WTC11 (cell line): ENCODE data around the gene LPP. TPM values are rescaled to one million over a fixed set of nuclear protein-coding genes. Genes with fewer than 3 reads are reported as not detected.

Experiments used
- ATAC-seq: fragments of 200-7000 bp; cut with Tn5 transposase; 2 replicates; pipeline ENCODE4 v1.10.0; 2021; ENCODE audit warnings: mild to moderate bottlenecking, moderate library complexity
- CTCF ChIA-PET: fragments of 300-600 bp; sonication (Branson Sonifier 250); formaldehyde crosslinking; loops from one replicate; lab custom pipeline; 2021; ENCODE audit warnings: antibody characterized with exemption; lab: Charles Lee
- POLR2A ChIA-PET: fragments of 350-600 bp; sonication (Branson Sonifier 250); formaldehyde crosslinking; loops from one replicate; lab custom pipeline; 2021; ENCODE audit warnings: antibody characterized with exemption; lab: Charles Lee
- DNase-seq: peaks from one replicate; pipeline ENCODE4 v3.0.0; 2021; ENCODE audit warnings: low spot score
- H3K27ac Mint-ChIP-seq: 2 replicates; pipeline ENCODE4 v1.8.0; 2021; ENCODE audit warnings: mixed read lengths
- H3K27me3 Mint-ChIP-seq: 2 replicates; pipeline ENCODE4 v1.8.0; 2021; ENCODE audit warnings: low read depth, mild to moderate bottlenecking, moderate library complexity, mixed read lengths
- H3K36me3 Mint-ChIP-seq: 2 replicates; pipeline ENCODE4 v1.8.0; 2021; ENCODE audit warnings: mixed read lengths
- H3K4me1 Mint-ChIP-seq: 2 replicates; pipeline ENCODE4 v1.8.0; 2022; ENCODE audit warnings: mixed read lengths
- H3K4me3 Mint-ChIP-seq: 2 replicates; pipeline ENCODE4 v1.8.0; 2021; ENCODE audit warnings: mild to moderate bottlenecking, moderate library complexity, mixed read lengths
- H3K9me3 Mint-ChIP-seq: 2 replicates; pipeline ENCODE4 v1.8.0; 2021; ENCODE audit warnings: mixed read lengths
- ATF3 ChIP-seq: sonication (generic); formaldehyde crosslinking; conservative IDR thresholded peaks from 2 replicates; pipeline ENCODE4 v1.8.1; 2022; ENCODE audit warnings: mild to moderate bottlenecking, missing genetic modification reagents
- CDX4 ChIP-seq: fragments of 250-450 bp; sonication (Bioruptor Pico); IDR thresholded peaks from 2 replicates; pipeline ENCODE4 v1.9.0; 2021; ENCODE audit warnings: moderate library complexity, mild to moderate bottlenecking, inconsistent platforms, borderline replicate concordance
- CREB1 ChIP-seq: sonication (generic); formaldehyde crosslinking; IDR thresholded peaks from 2 replicates; pipeline ENCODE4 v1.8.0; 2023; ENCODE audit warnings: mild to moderate bottlenecking, missing genetic modification reagents
- CTCF ChIP-seq: fragments of 200-600 bp; IDR thresholded peaks from 2 replicates; pipeline ENCODE4 v1.8.0; 2022; ENCODE audit warnings: antibody characterized with exemption
- E2F4 ChIP-seq: sonication (generic); formaldehyde crosslinking; IDR thresholded peaks from 2 replicates; pipeline ENCODE4 v1.8.1; 2022; ENCODE audit warnings: low read depth, mild to moderate bottlenecking, moderate library complexity, missing genetic modification reagents, borderline replicate concordance
- E2F5 ChIP-seq: sonication (generic); formaldehyde crosslinking; IDR thresholded peaks from 2 replicates; pipeline ENCODE4 v1.8.1; 2022; ENCODE audit warnings: mild to moderate bottlenecking, moderate library complexity, missing genetic modification reagents
- ELF4 ChIP-seq: sonication (generic); formaldehyde crosslinking; IDR thresholded peaks from 2 replicates; pipeline ENCODE4 v1.8.1; 2022; ENCODE audit warnings: low read depth, mild to moderate bottlenecking, moderate library complexity, missing genetic modification reagents
- ERG ChIP-seq: fragments of 250-450 bp; sonication (Bioruptor Pico); IDR thresholded peaks from 2 replicates; pipeline ENCODE4 v1.8.0; 2021; ENCODE audit warnings: mild to moderate bottlenecking
- FOXP1 ChIP-seq: sonication (generic); formaldehyde crosslinking; IDR thresholded peaks from 2 replicates; pipeline ENCODE4 v1.8.0; 2022; ENCODE audit warnings: missing genetic modification reagents, mild to moderate bottlenecking, moderate library complexity, borderline replicate concordance
- GABPB1 ChIP-seq: sonication (generic); formaldehyde crosslinking; IDR thresholded peaks from 2 replicates; pipeline ENCODE4 v1.8.1; 2023; ENCODE audit warnings: mild to moderate bottlenecking, missing genetic modification reagents
- GTF2I ChIP-seq: fragments of 250-450 bp; sonication (Bioruptor Pico); conservative IDR thresholded peaks from 2 replicates; pipeline ENCODE4 v1.4.0; 2021; ENCODE audit warnings: mild to moderate bottlenecking
- JUN ChIP-seq: sonication (generic); formaldehyde crosslinking; IDR thresholded peaks from 2 replicates; pipeline ENCODE4 v1.8.0; 2023; ENCODE audit warnings: mild to moderate bottlenecking, missing genetic modification reagents
- NFYB ChIP-seq: sonication (generic); formaldehyde crosslinking; conservative IDR thresholded peaks from 2 replicates; pipeline ENCODE4 v1.8.0; 2022; ENCODE audit warnings: low read depth, missing genetic modification reagents
- RELA ChIP-seq: sonication (generic); formaldehyde crosslinking; IDR thresholded peaks from 2 replicates; pipeline ENCODE4 v1.8.1; 2022; ENCODE audit warnings: missing genetic modification reagents, mild to moderate bottlenecking, borderline replicate concordance
- SMAD4 ChIP-seq: sonication (generic); formaldehyde crosslinking; IDR thresholded peaks from 2 replicates; pipeline ENCODE4 v1.8.0; 2022; ENCODE audit warnings: mild to moderate bottlenecking, missing genetic modification reagents
- ZNF396 ChIP-seq: fragments of 250-450 bp; sonication (Bioruptor Pico); IDR thresholded peaks from 2 replicates; pipeline ENCODE4 v1.8.0; 2021; ENCODE audit warnings: mild to moderate bottlenecking, moderate library complexity, borderline replicate concordance
- total RNA-seq: library from RNA; stranded (reverse); gene quantifications from 3 replicates; pipeline ENCODE4 v1.2.3, GENCODE V29; 2021

LPP gene
- total RNA-seq, 1 experiment from 2014 or later: 49.6 TPM

GRCh38 chr3:188633206-188633605, 479.2 kb downstream of the LPP start:
- no peak overlapping the region for H3K27ac Mint-ChIP-seq
- peaks cover 35% of the 10 kb centered on the region for H3K9me3 Mint-ChIP-seq
- no peak overlapping the region for H3K4me3 Mint-ChIP-seq
- POLR2A ChIA-PET: no interaction called here
- H3K4me1 Mint-ChIP-seq: peaks cover 20% of the 10 kb centered on the region
- no peaks in the 10 kb centered on the region for H3K27me3 Mint-ChIP-seq
- no peak for TF ChIP-seq E2F4 (CRISPR knock-in tag)
- TF ChIP-seq RELA (CRISPR knock-in tag): no peak
- no peak for TF ChIP-seq ELF4 (CRISPR knock-in tag)
- no peak for TF ChIP-seq NFYB (CRISPR knock-in tag)
- TF ChIP-seq CDX4: no peak
- TF ChIP-seq, all 79 proteins: peak for 0
- DNase-seq (no peak), ATAC-seq (no peak)
- CTCF ChIA-PET: no interaction called here
- peaks cover 20% of the 10 kb centered on the region for H3K36me3 Mint-ChIP-seq

GRCh38 chr3:188634285-188634684, 480.3 kb downstream of the LPP start:
- TF ChIP-seq GABPB1 (no peak), FOXP1 (no peak), JUN (CRISPR knock-in tag) (no peak)
- no peaks in the 10 kb centered on the region for H3K27me3 Mint-ChIP-seq
- peaks cover 33% of the 10 kb centered on the region for H3K9me3 Mint-ChIP-seq
- H3K4me3 Mint-ChIP-seq: no peak overlapping the region
- H3K4me1 Mint-ChIP-seq: peaks cover 20% of the 10 kb centered on the region
- DNase-seq (no peak), ATAC-seq (no peak)
- CTCF ChIA-PET: no interaction called here
- peaks cover 20% of the 10 kb centered on the region for H3K36me3 Mint-ChIP-seq
- no peak overlapping the region for H3K27ac Mint-ChIP-seq
- POLR2A ChIA-PET: no interaction called here

- POLR2A ChIA-PET: no interaction called here
- H3K27ac Mint-ChIP-seq: no peak overlapping the region
- TF ChIP-seq ERG (no peak), CTCF (no peak), CREB1 (CRISPR knock-in tag) (no peak), GTF2I (CRISPR knock-in tag) (no peak), E2F5 (no peak), JUN (CRISPR knock-in tag) (no peak), ATF3 (CRISPR knock-in tag) (no peak), ZNF396 (no peak), SMAD4 (CRISPR knock-in tag) (no peak)
- TF ChIP-seq, all 79 proteins: peak for 0
- DNase-seq (no peak), ATAC-seq (no peak)
- H3K27me3 Mint-ChIP-seq: no peaks in the 10 kb centered on the region
- CTCF ChIA-PET: no interaction called here
- H3K4me1 Mint-ChIP-seq: peaks cover 20% of the 10 kb centered on the region
- peaks cover 26% of the 10 kb centered on the region for H3K9me3 Mint-ChIP-seq
- peaks cover 20% of the 10 kb centered on the region for H3K36me3 Mint-ChIP-seq
- no peak overlapping the region for H3K4me3 Mint-ChIP-seq
Measured at GRCh38 chr3:188635258-188636042, 481.5 kb downstream of the LPP start.
